Measurements from ENCODE around the gene MCCC2. TPM values are rescaled to one million over a fixed set of nuclear protein-coding genes. Genes with fewer than 3 reads are reported as not detected.
"Not testable (repeated sequence)": the region's sequence is repeated elsewhere in the genome, so short reads cannot be mapped to it uniquely, and the experiment has no call there.

Gene MCCC2
- total RNA-seq (2022): 98.7 and 115 TPM in 2 replicates
- percentile 90 among the genes with signal in this experiment for Bru-seq, nascent RNA
- percentile 85 among the genes with signal in this experiment for BruChase-seq, experiment 1, labeled RNA remaining after a 6-hour chase
- BruChase-seq, experiment 2, labeled RNA remaining after a 2-hour chase: percentile 77 among the genes with signal in this experiment
- long read RNA-seq, transcript MCCC2-201 (17 exons, 3,665 nt): major isoform, 25 of 65 reads
- long read RNA-seq, partial matches to known transcripts: 11 of 65 reads
- long read RNA-seq, other reads (novel, unspliced or antisense): 25 of 65 reads

DNA sequence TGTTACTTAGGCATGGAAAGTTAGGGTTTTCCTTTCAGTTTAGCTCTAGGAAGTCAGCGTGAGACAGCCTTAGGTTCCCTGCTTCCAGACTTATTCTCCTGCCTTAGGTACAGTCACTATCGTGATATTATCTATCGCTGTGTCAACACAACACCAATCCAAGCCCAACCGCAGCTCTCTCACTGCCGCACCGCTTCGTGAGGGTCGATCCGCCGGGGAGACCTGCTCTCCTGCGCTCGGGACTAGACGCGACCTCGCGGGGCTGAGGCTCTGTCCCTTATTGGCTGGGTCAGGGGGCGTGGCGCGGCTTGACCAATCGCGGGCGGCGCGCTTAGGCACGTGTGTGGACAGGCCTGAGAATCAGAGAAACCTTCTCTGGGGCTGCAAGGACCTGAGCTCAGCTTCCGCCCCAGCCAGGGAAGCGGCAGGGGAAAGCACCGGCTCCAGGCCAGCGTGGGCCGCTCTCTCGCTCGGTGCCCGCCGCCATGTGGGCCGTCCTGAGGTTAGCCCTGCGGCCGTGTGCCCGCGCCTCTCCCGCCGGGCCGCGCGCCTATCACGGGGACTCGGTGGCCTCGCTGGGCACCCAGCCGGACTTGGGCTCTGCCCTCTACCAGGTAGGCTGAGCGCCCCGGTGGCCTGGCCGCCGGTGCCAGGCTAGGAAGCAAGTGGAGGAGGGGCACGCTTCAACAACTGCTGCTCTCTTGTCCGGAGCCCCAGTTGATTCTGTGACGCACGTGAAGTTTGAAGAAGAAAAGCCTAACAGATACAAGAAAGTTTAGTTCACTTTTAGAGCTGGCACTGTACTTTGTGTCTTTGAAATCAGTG, at the start of gene MCCC2:
Gene MCCC2 (plus strand): TSS at position 400 of the 825 bp plus-strand sequence. CDS start 86 bp downstream, at position 486.
- CTCF ChIA-PET: interaction anchor here (1.4 to 2.3 kb wide), 2 partner anchors 14 to 171 kb away, joined by 4 to 19 read pairs; no protein-coding TSS in a partner anchor
- TF ChIP-seq, protein P1, sequence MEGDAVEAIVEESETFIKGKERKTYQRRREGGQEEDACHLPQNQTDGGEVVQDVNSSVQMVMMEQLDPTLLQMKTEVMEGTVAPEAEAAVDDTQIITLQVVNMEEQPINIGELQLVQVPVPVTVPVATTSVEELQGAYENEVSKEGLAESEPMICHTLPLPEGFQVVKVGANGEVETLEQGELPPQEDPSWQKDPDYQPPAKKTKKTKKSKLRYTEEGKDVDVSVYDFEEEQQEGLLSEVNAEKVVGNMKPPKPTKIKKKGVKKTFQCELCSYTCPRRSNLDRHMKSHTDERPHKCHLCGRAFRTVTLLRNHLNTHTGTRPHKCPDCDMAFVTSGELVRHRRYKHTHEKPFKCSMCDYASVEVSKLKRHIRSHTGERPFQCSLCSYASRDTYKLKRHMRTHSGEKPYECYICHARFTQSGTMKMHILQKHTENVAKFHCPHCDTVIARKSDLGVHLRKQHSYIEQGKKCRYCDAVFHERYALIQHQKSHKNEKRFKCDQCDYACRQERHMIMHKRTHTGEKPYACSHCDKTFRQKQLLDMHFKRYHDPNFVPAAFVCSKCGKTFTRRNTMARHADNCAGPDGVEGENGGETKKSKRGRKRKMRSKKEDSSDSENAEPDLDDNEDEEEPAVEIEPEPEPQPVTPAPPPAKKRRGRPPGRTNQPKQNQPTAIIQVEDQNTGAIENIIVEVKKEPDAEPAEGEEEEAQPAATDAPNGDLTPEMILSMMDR (IDR thresholded peaks at IDR 0.05; ENCODE audit: unreplicated experiment): no peak

DNA sequence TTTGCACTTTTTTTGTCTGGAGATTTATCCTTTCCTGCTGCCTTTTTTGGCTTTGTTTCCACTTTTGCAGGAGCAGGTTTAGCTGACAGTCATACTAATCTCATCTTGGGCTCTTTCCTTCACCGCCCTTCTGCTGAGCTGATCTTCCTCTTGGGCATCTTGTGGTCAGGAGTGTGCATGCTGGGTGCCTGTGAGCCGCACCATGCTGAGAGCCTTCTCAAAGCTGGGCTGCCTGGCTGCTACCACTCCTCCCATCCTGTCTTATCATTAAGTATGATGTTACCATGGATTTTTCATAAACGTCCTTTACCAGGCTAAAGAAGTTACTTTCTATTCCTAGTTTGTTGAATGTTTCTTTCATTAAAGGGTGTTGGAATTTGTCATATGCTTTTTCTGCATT, 49.5 kb upstream of the MCCC2 start:
- H3K27ac Mint-ChIP-seq (ENCODE audit: unreplicated experiment): no peak overlapping the region
- CTCF ChIA-PET: no interaction called here
- BruUV-seq (replicated peaks): no TSS peak

More for the DNA sequence above, at the start of gene MCCC2:
- no peaks in the 10 kb centered on the region for H3K27me3 Mint-ChIP-seq (ENCODE audit: unreplicated experiment)
- DNase-seq: peak; percentile 98
- peaks cover 21% of the 10 kb centered on the region for H3K4me1 Mint-ChIP-seq (ENCODE audit: low read depth, unreplicated experiment)
- H3K27ac Mint-ChIP-seq (ENCODE audit: unreplicated experiment): peak within 1 kb of the TSS; percentile 98
- H3K36me3 Mint-ChIP-seq (ENCODE audit: insufficient read depth, unreplicated experiment): peaks cover 40% of the 10 kb centered on the region
- intact Hi-C loops (cut with micrococcal nuclease; ENCODE audit: unreplicated experiment): no loop called here
- no peaks in the 10 kb centered on the region for H3K9me3 Mint-ChIP-seq (ENCODE audit: low read depth, unreplicated experiment)
- BruUV-seq (replicated peaks): TSS peak; percentile 51
- H3K4me3 Mint-ChIP-seq (ENCODE audit: low read depth, unreplicated experiment): peak within 1 kb of the TSS; percentile 88

DNA sequence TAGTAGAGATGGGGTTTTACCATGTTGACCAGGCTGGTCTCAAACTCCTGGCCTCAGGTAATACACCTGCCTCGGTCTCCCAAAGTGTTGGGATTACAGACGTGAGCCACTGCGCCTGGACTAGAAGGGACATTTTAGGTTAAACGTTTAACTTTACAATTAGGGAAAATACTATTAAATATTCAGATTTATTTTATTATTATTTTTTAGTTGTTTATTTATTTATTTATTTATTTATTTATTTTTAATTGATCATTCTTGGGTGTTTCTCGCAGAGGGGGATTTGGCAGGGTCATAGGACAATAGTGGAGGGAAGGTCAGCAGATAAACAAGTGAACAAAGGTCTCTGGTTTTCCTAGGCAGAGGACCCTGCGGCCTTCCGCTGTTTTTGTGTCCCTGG, 36.3 kb upstream of the MCCC2 start:
- H3K9me3 Mint-ChIP-seq (ENCODE audit: low read depth, unreplicated experiment); H3K27me3 Mint-ChIP-seq (ENCODE audit: unreplicated experiment); DNase-seq; H3K4me1 Mint-ChIP-seq (ENCODE audit: low read depth, unreplicated experiment); intact Hi-C loops (cut with micrococcal nuclease; ENCODE audit: unreplicated experiment); BruUV-seq (replicated peaks); CTCF ChIA-PET; H3K27ac Mint-ChIP-seq (ENCODE audit: unreplicated experiment); H3K4me3 Mint-ChIP-seq (ENCODE audit: low read depth, unreplicated experiment): not testable (repeated sequence)
- H3K36me3 Mint-ChIP-seq (ENCODE audit: insufficient read depth, unreplicated experiment): peaks cover 42% of the 10 kb centered on the region

More for the DNA sequence above, 49.5 kb upstream of the MCCC2 start:
- Mint-ChIP-seq H3K36me3 (ENCODE audit: insufficient read depth, unreplicated experiment) (peaks cover 22% of the 10 kb centered on the region), H3K9me3 (ENCODE audit: low read depth, unreplicated experiment) (no peaks in the 10 kb centered on the region), H3K4me1 (ENCODE audit: low read depth, unreplicated experiment) (no peaks in the 10 kb centered on the region), H3K4me3 (ENCODE audit: low read depth, unreplicated experiment) (no peak overlapping the region), H3K27me3 (ENCODE audit: unreplicated experiment) (no peaks in the 10 kb centered on the region)
- TF ChIP-seq, protein P1 (IDR thresholded peaks at IDR 0.05; ENCODE audit: unreplicated experiment): no peak
- DNase-seq: no peak
- intact Hi-C loops (cut with micrococcal nuclease; ENCODE audit: unreplicated experiment): no loop called here

DNA sequence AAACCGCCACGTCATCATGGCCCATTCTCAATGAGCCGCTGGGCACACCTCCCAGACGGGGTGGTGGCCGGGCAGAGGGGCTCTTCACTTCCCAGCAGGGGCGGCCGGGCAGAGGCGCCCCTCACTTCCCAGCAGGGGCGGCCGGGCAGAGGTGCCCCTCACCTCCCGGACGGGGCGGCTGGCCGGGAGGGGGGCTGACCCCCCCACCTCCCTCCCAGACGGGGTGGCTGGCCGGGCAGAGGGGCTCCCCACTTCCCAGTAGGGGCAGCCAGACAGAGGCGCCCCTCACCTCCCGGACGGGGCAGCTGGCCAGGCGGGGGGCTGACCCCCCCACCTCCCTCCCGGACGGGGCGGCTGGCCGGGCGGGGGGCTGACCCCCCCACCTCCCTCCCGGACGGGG, 35.6 kb upstream of the MCCC2 start:
- intact Hi-C loops (cut with micrococcal nuclease; ENCODE audit: unreplicated experiment); H3K27me3 Mint-ChIP-seq (ENCODE audit: unreplicated experiment); H3K4me3 Mint-ChIP-seq (ENCODE audit: low read depth, unreplicated experiment); H3K4me1 Mint-ChIP-seq (ENCODE audit: low read depth, unreplicated experiment); BruUV-seq (replicated peaks); H3K27ac Mint-ChIP-seq (ENCODE audit: unreplicated experiment); CTCF ChIA-PET; DNase-seq; H3K9me3 Mint-ChIP-seq (ENCODE audit: low read depth, unreplicated experiment): not testable (repeated sequence)
- H3K36me3 Mint-ChIP-seq (ENCODE audit: insufficient read depth, unreplicated experiment): peaks cover 42% of the 10 kb centered on the region

DNA sequence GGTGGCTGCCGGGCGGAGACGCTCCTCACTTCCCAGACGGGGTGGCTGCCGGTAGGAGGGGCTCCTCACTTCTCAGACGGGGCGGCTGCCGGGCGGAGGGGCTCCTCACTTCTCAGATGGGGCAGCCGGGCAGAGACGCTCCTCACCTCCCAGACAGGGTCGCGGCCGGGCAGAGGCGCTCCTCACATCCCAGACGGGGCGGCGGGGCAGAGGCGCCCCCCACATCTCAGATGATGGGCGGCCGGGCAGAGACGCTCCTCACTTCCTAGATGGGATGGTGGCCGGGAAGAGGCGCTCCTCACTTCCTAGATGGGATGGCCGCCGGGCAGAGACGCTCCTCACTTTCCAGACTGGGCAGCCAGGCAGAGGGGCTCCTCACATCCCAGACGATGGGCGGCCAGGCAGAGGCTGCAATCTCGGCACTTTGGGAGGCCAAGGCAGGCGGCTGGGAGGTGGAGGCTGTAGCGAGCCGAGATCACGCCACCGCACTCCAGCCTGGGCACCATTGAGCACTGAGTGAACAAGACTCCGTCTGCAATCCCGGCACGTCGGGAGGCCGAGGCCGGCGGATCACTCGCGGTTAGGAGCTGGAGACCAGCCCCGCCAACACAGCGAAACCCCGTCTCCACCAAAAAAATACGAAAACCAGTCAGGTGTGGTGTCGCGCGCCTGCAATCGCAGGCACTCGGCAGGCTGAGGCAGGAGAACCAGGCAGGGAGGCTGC, 35.0 kb upstream of the MCCC2 start:
- H3K4me1 Mint-ChIP-seq (ENCODE audit: low read depth, unreplicated experiment); H3K27ac Mint-ChIP-seq (ENCODE audit: unreplicated experiment); H3K9me3 Mint-ChIP-seq (ENCODE audit: low read depth, unreplicated experiment); H3K27me3 Mint-ChIP-seq (ENCODE audit: unreplicated experiment); H3K4me3 Mint-ChIP-seq (ENCODE audit: low read depth, unreplicated experiment); intact Hi-C loops (cut with micrococcal nuclease; ENCODE audit: unreplicated experiment); CTCF ChIA-PET; BruUV-seq (replicated peaks); DNase-seq: not testable (repeated sequence)
- peaks cover 40% of the 10 kb centered on the region for H3K36me3 Mint-ChIP-seq (ENCODE audit: insufficient read depth, unreplicated experiment)
